Lower leg skin (tissue), 3 donors: Measurements from ENCODE around the gene SEMA7A.

ENCODE experiments used
- POLR2A ChIP-seq, 2 donors: fragments of 450-650 bp; IDR thresholded peaks; one replicate each; pipeline ENCODE4 v1.6.1; 2016 to 2017; ENCODE audit warnings: antibody characterized with exemption in 2 of 2, mild to moderate bottlenecking in 1 of 2, moderate library complexity in 1 of 2
- TF ChIP-seq, protein P1 (sequence below), 3 donors: fragments of 450-650 bp; IDR thresholded peaks; one replicate each; pipeline ENCODE4 v1.5.1; 2016; ENCODE audit warnings: antibody characterized with exemption in 3 of 3, mild to moderate bottlenecking in 3 of 3, moderate library complexity in 2 of 3

DNA sequence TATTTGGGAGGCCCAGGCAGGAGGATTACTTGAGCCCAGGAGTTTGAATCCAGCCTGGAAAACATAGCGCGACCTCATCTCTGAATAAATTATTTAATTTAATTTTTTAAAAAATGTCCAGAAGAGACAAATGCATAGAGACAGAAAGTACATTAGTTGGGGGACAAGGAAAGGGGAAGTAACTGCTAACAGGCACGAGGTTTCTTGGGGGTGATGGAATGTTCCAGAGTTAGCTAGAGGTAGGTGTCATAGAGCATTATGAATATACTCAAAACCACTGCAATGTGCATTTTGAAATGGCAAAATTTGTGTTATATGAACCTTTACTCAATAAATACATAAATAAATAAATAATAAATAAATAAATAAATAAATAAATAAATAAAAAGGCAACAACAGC lies 34.7 kb downstream of the SEMA7A start:
- TF ChIP-seq, protein P1, sequence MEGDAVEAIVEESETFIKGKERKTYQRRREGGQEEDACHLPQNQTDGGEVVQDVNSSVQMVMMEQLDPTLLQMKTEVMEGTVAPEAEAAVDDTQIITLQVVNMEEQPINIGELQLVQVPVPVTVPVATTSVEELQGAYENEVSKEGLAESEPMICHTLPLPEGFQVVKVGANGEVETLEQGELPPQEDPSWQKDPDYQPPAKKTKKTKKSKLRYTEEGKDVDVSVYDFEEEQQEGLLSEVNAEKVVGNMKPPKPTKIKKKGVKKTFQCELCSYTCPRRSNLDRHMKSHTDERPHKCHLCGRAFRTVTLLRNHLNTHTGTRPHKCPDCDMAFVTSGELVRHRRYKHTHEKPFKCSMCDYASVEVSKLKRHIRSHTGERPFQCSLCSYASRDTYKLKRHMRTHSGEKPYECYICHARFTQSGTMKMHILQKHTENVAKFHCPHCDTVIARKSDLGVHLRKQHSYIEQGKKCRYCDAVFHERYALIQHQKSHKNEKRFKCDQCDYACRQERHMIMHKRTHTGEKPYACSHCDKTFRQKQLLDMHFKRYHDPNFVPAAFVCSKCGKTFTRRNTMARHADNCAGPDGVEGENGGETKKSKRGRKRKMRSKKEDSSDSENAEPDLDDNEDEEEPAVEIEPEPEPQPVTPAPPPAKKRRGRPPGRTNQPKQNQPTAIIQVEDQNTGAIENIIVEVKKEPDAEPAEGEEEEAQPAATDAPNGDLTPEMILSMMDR (IDR thresholded peaks at IDR 0.05): no peak
- no peak for TF ChIP-seq POLR2A (IDR thresholded peaks at IDR 0.05)
